Measurements from ENCODE around the gene CCDC157. TPM values are rescaled to one million over a fixed set of nuclear protein-coding genes. Genes with fewer than 3 reads are reported as not detected.

The CCDC157 gene
- total RNA-seq, 4 donors from 2014 or later: 0.99 to 1.9 (median 1.5) TPM

DNA sequence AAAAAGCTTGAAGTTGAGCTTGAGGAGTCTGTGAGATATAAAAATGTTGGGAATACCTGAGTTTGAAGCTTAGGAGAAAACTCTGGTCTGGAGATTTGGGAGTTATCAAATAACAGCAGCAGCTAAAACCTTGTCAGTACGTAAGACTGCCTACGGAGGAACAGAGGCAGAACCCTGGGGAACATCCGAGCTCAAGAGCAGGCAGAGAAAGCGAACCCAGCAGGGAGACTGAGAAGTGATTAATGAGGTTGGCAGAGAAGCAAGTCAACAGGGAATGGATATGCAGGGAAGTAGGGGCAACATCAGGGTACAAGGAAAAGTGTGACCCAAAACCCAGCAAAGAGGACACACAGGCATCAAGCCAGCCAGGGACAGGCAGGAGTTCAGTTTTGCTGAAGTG lies 56.2 kb downstream of the CCDC157 start:
- Histone ChIP-seq H3K9me3 (no peaks in the 10 kb centered on the region), H3K36me3 (peaks cover 0 to 97% of the 10 kb centered on the region in 2 donors), H3K4me3 (no peak overlapping the region), H3K27me3 (no peaks in the 10 kb centered on the region), H3K27ac (no peak overlapping the region), H3K4me1 (no peaks in the 10 kb centered on the region)
- no peak for ATAC-seq
- TF ChIP-seq EP300 (IDR thresholded peaks at IDR 0.05) (no peak), POLR2AphosphoS5 (IDR thresholded peaks at IDR 0.05) (no peak), POLR2A (IDR thresholded peaks at IDR 0.05) (no peak)
- TF ChIP-seq, protein P1, sequence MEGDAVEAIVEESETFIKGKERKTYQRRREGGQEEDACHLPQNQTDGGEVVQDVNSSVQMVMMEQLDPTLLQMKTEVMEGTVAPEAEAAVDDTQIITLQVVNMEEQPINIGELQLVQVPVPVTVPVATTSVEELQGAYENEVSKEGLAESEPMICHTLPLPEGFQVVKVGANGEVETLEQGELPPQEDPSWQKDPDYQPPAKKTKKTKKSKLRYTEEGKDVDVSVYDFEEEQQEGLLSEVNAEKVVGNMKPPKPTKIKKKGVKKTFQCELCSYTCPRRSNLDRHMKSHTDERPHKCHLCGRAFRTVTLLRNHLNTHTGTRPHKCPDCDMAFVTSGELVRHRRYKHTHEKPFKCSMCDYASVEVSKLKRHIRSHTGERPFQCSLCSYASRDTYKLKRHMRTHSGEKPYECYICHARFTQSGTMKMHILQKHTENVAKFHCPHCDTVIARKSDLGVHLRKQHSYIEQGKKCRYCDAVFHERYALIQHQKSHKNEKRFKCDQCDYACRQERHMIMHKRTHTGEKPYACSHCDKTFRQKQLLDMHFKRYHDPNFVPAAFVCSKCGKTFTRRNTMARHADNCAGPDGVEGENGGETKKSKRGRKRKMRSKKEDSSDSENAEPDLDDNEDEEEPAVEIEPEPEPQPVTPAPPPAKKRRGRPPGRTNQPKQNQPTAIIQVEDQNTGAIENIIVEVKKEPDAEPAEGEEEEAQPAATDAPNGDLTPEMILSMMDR (IDR thresholded peaks at IDR 0.05): no peak
- WGBS, 2 donors (ENCODE audit: low coverage in 1 of 2): 81% methylated on average over 4 of the region's 4 CpGs; no CpG with 5 or more reads in 1 of the 2 donors

DNA sequence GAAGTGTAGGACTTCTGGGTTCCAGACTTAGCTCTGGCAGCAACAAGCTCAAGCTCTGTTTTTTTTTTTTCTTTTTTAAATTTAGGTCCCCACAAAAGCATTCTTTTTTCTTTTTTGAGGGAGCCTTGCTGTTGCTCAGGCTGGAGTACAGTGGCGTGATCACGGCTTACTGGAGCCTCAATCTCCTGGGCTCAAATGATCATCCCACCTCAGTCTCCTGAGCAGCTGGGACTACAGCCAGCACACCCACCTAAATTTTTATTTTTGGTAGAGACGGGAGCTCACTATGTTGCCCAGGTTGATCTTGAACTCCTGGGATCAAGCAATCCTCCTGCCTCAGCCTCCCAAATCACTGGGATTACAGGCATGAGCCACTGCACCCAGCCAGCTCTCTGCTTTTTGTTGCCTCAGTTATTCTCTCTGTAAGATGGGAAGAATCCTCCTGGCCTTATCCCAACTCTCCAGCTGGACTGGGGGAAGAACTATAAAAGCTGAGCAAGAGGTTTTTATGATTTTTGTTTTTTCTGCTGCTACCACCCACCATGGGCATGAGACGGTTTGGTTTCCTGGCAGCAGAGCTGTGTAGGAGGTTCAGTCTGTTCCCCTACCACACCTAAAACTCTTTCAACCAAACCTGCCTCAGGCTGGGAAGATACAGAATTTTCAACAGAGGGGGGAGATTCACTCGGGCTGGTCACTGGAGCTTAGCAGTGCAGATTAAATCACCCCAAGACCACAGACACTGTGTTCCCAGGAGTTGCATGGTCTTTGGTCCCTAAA lies 57.1 kb downstream of the CCDC157 start:
- WGBS, 2 donors (ENCODE audit: low coverage in 1 of 2): 88 to 90% methylated on average over 3 to 4 of the region's 5 CpGs
- Histone ChIP-seq H3K27ac (no peak overlapping the region), H3K9me3 (no peaks in the 10 kb centered on the region), H3K36me3 (peaks cover 0 to 97% of the 10 kb centered on the region in 2 donors), H3K4me1 (no peaks in the 10 kb centered on the region), H3K4me3 (no peak overlapping the region), H3K27me3 (no peaks in the 10 kb centered on the region)
- no peak for ATAC-seq
- TF ChIP-seq POLR2AphosphoS5 (IDR thresholded peaks at IDR 0.05) (no peak), EP300 (IDR thresholded peaks at IDR 0.05) (no peak), POLR2A (IDR thresholded peaks at IDR 0.05) (no peak)
- TF ChIP-seq, protein P1 (IDR thresholded peaks at IDR 0.05): no peak

GRCh38 chr22:30414525-30415047 lies 57.8 kb downstream of the CCDC157 start:
- 71 to 77% methylated on average over 3 to 4 of the region's 4 CpGs for WGBS, 2 donors (ENCODE audit: low coverage in 1 of 2)
- peaks cover 0 to under 1% (median 0%) of the 10 kb centered on the region in 3 donors for H3K4me1 ChIP-seq
- no peaks in the 10 kb centered on the region for H3K27me3 ChIP-seq
- TF ChIP-seq, protein P1 (IDR thresholded peaks at IDR 0.05): no peak
- TF ChIP-seq POLR2A (IDR thresholded peaks at IDR 0.05) (no peak), EP300 (IDR thresholded peaks at IDR 0.05) (no peak), POLR2AphosphoS5 (IDR thresholded peaks at IDR 0.05) (no peak)
- no peak overlapping the region for H3K4me3 ChIP-seq
- no peaks in the 10 kb centered on the region for H3K9me3 ChIP-seq
- H3K36me3 ChIP-seq: peaks cover 0 to 97% of the 10 kb centered on the region in 2 donors
- ATAC-seq: no peak
- no peak overlapping the region for H3K27ac ChIP-seq

GRCh38 chr22:30416403-30416802 lies 59.6 kb downstream of the CCDC157 start:
- TF ChIP-seq EP300 (IDR thresholded peaks at IDR 0.05): no peak
- TF ChIP-seq, protein P1 (IDR thresholded peaks at IDR 0.05): no peak
- no peak for TF ChIP-seq POLR2AphosphoS5 (IDR thresholded peaks at IDR 0.05)
- no peak for TF ChIP-seq POLR2A (IDR thresholded peaks at IDR 0.05)
- Histone ChIP-seq H3K4me1 (peaks cover 0 to 18% (median 3%) of the 10 kb centered on the region in 3 donors), H3K36me3 (peaks cover 0 to 91% of the 10 kb centered on the region in 2 donors), H3K27ac (no peak overlapping the region), H3K9me3 (no peaks in the 10 kb centered on the region), H3K4me3 (no peak overlapping the region), H3K27me3 (no peaks in the 10 kb centered on the region)
- ATAC-seq: no peak
- no CpG with 5 or more reads among the region's 2 CpGs for WGBS, 2 donors (ENCODE audit: low coverage in 1 of 2)

- no peaks in the 10 kb centered on the region for H3K27me3 ChIP-seq
- H3K27ac ChIP-seq: no peak overlapping the region
- no peak overlapping the region for H3K4me3 ChIP-seq
- TF ChIP-seq, protein P1 (IDR thresholded peaks at IDR 0.05): no peak
- ATAC-seq: no peak
- peaks cover 0 to 88% of the 10 kb centered on the region in 2 donors for H3K36me3 ChIP-seq
- no peaks in the 10 kb centered on the region for H3K9me3 ChIP-seq
- peaks cover 0 to 23% (median 5%) of the 10 kb centered on the region in 3 donors for H3K4me1 ChIP-seq
- WGBS, 2 donors (ENCODE audit: low coverage in 1 of 2): 20 to 30% methylated on average over 1 of the region's 1 CpG
These were observed 60.0 kb downstream of the CCDC157 start for GRCh38 chr22:30416837-30417236.

Measured in gastroesophageal sphincter (tissue), 4 donors.